Body of pancreas (tissue), 4 donors: Measurements from ENCODE around the gene KCNH1. TPM values are rescaled to one million over a fixed set of nuclear protein-coding genes. Genes with fewer than 3 reads are reported as not detected.

Source experiments
- ATAC-seq: fragments of 150-250 bp; one replicate; pipeline ENCODE4 v1.9.1; 2016
- DNase-seq, 4 donors: peaks; one replicate each; pipeline ENCODE4 v3.0.0-alpha.2; 2019
- H3K27ac ChIP-seq, 4 donors: fragments of 200-600 bp; sonication (generic); 1 replicate in 3 of 4; 2 replicates in 1 of 4; pipeline versions ENCODE4 v1.5.1 to v1.6.1; 2016 to 2019; ENCODE audit warnings: mild to moderate bottlenecking in 1 of 4, mixed read lengths in 1 of 4, moderate library complexity in 1 of 4
- H3K27me3 ChIP-seq, 2 donors: fragments of 200-600 bp; sonication (generic); one replicate each; pipeline ENCODE4 v1.6.0; 2016; ENCODE audit warnings: mild to moderate bottlenecking in 1 of 2
- H3K36me3 ChIP-seq, 2 donors: fragments of 200-600 bp; sonication (generic); replicated peaks in 1 of 2; 2 replicates each; pipeline ENCODE4 v1.5.1; 2016; ENCODE audit warnings: low read depth in 2 of 2; ENCODE audit not compliant: insufficient read depth in 1 of 2
- H3K4me1 ChIP-seq: fragments of 200-600 bp; sonication (generic); one replicate; pipeline ENCODE4 v1.6.0; 2016
- H3K4me3 ChIP-seq, 2 donors: fragments of 200-600 bp; sonication (generic); 1 replicate in 1 of 2; 2 replicates in 1 of 2; pipeline ENCODE4 v1.5.1; 2016 to 2019
- H3K9me3 ChIP-seq, 3 donors: fragments of 200-600 bp; sonication (generic); 1 replicate in 2 of 3; 2 replicates in 1 of 3; pipeline ENCODE4 v1.5.1; 2016
- CTCF ChIP-seq, 7 experiments: fragments of 450-650 bp in 4 of 7; fragments of 200-600 bp in 3 of 7; sonication (generic) in 3 of 7; IDR thresholded peaks; one replicate each; pipeline ENCODE4 v1.5.1; 2016 to 2019; ENCODE audit warnings: antibody characterized with exemption in 7 of 7
- POLR2A ChIP-seq, 3 donors: fragments of 450-650 bp; IDR thresholded peaks; one replicate each; pipeline ENCODE4 v1.6.1; 2016; ENCODE audit warnings: antibody characterized with exemption in 3 of 3, mild to moderate bottlenecking in 2 of 3
- WGBS, 2 donors: methylation state at CpG; one replicate each; pipeline ENCODE4 v1.1.5; 2017; 5-methylcytosine and 5-hydroxymethylcytosine counted together
- intact Hi-C: fragments of 100-400 bp; cut with DNase I; formaldehyde crosslinking; loops from one replicate; pipeline ENCODE4 v1.15.1; 2023
- total RNA-seq, 2 donors: library from RNA; depleted of rRNA; stranded (reverse); fragments of >200 nt; gene quantifications; one replicate each; pipeline ENCODE4 v1.1.0, GENCODE V29; 2016

The KCNH1 gene
- total RNA-seq, 2 donors from 2014 or later, result 0.52 TPM; not detected in 1

DNA sequence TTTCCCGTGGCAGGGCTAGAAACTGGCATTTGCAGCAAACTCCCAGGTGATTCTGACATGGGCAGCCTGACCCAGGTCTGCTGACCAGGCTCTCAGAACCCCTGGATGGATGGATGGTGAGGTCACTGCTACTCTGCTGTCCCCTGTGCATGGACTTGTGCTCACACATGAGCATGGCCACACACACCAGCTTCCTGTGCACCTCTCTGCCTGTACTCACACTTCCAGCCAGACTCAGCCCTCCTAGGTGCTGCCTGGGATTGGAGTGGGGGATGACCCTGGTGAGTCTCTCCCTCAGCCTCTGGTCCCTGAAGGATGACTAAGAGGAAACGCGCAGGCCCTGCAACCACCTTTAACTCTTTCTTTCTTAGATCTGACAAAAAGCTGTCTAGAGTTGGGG lies 444.1 kb downstream of the KCNH1 start:
- Histone ChIP-seq H3K4me3 (no peak overlapping the region), H3K27ac (no peak overlapping the region), H3K4me1 (no peaks in the 10 kb centered on the region), H3K9me3 (no peaks in the 10 kb centered on the region), H3K36me3 (no peaks in the 10 kb centered on the region), H3K27me3 (no peaks in the 10 kb centered on the region)
- ATAC-seq, result no peak
- WGBS, 2 donors, result 82 to 86% methylated on average over 2 to 3 of the region's 3 CpGs
- no peak for DNase-seq
- TF ChIP-seq POLR2A (IDR thresholded peaks at IDR 0.05) (no peak), CTCF (IDR thresholded peaks at IDR 0.05) (no peak)
- intact Hi-C loops, result no loop called here

DNA sequence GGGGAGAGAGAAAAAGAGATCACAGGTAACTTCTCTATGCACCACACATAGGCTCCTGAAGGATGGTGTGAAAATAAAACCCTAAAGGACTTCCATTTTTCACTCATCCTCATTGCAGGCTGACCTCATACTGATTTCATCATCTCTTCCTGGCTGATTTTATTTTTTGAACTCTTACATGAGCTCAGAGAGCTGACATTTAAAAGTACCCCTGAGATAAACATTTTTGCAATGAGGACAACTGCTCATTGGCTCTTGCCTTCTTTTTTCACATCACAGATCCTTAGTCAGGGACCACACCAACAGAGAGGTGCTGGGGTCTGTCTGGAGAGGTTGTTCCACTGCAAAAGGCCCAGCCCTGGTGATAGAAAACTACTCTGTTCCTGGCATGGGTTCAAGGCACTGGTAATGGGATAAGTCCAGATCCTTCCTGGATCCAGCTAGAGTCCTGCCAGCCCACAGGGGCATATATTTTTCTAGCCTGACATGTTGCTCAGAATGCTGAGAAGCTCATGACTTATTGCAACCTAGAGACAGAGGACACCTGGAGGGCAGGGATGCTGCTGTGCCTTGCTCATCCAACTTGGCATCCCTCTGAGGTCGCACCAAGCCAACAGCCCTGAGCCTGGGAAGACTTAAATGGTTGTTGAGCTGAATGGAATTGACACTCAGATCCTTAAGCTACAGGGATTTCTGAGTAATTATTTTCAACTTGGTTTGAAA lies 445.3 kb downstream of the KCNH1 start:
- H3K36me3 ChIP-seq, result no peaks in the 10 kb centered on the region
- TF ChIP-seq CTCF (IDR thresholded peaks at IDR 0.05) (no peak), POLR2A (IDR thresholded peaks at IDR 0.05) (no peak)
- ATAC-seq (no peak), DNase-seq (no peak)
- no peaks in the 10 kb centered on the region for H3K9me3 ChIP-seq
- no peaks in the 10 kb centered on the region for H3K4me1 ChIP-seq
- no peak overlapping the region for H3K27ac ChIP-seq
- H3K27me3 ChIP-seq, result no peaks in the 10 kb centered on the region
- H3K4me3 ChIP-seq, result no peak overlapping the region
- intact Hi-C loops, result no loop called here
- WGBS, 2 donors, result 100% methylated on average over 1 of the region's 1 CpG; no CpG with 5 or more reads in 1 of the 2 donors

DNA sequence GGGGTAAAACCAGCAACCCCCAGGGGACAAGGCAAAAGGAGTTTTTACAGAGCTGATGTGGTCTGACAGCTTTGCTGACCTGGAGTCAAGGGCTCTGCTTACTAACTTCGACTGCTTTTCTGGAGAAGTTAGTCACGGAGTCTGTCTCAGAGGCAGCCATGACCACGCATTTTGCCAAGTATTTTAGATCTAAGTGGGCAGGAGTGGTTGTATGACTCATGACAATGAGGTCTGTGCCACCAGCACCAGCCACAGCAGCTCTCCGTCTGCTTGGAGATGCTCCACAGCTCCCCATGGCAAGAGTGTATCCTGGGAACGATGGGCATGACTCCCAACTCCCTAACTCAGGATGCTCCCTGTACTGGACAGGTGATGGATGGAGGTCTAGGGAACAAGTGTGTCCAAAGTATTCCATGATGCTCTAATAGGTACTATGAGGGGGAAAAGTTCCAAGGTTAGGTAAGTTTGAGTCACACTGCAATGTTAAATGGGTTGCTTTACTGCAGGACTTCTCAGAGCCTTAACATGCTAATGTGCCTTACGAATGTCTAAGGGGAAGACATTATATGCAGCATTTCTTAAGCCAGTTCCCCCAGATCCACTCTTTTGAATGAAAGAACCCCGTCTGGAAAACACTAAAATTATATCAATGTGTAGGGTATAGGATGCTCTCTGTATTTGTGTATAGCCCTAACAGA lies 446.2 kb downstream of the KCNH1 start:
- no peaks in the 10 kb centered on the region for H3K36me3 ChIP-seq
- ATAC-seq, result no peak
- no peaks in the 10 kb centered on the region for H3K9me3 ChIP-seq
- DNase-seq, result no peak
- intact Hi-C loops, result no loop called here
- no peaks in the 10 kb centered on the region for H3K27me3 ChIP-seq
- no peak for TF ChIP-seq POLR2A (IDR thresholded peaks at IDR 0.05)
- TF ChIP-seq CTCF (IDR thresholded peaks at IDR 0.05), result no peak
- no peak overlapping the region for H3K27ac ChIP-seq
- no peaks in the 10 kb centered on the region for H3K4me1 ChIP-seq
- no peak overlapping the region for H3K4me3 ChIP-seq
- 62 to 75% methylated on average over 7 of the region's 7 CpGs for WGBS, 2 donors

DNA sequence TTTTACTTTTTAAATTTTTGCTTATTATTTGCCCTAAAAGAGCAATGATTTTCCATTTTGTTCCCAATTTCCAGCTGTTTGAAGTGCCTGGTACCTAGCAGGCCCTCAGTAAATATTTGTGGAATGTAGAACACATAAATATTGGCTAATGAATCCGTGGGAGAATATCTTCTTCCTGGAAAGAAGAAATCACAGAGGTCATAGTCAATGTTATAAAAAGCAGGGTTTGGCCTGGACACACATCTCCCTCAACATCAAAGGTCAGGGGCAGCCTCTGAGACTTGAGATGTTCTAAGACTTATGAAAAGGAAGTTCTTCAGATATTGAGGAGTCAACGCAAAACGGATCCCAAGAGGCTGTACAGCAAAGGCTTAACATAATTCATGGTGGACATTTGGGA lies 447.1 kb downstream of the KCNH1 start:
- Histone ChIP-seq H3K4me1 (no peaks in the 10 kb centered on the region), H3K4me3 (no peak overlapping the region)
- no peak for ATAC-seq

More for the DNA sequence above, 447.1 kb downstream of the KCNH1 start:
- H3K27me3 ChIP-seq, result no peaks in the 10 kb centered on the region
- no peaks in the 10 kb centered on the region for H3K36me3 ChIP-seq
- DNase-seq, result no peak
- no peak overlapping the region for H3K27ac ChIP-seq
- WGBS, 2 donors, result 38 to 58% methylated on average over 3 of the region's 3 CpGs
- no peak for TF ChIP-seq CTCF (IDR thresholded peaks at IDR 0.05)
- TF ChIP-seq POLR2A (IDR thresholded peaks at IDR 0.05), result no peak
- no peaks in the 10 kb centered on the region for H3K9me3 ChIP-seq
- intact Hi-C loops, result no loop called here
